HT1080 (cell line): ENCODE data around the gene ITGAV. TPM values are rescaled to one million over a fixed set of nuclear protein-coding genes. Genes with fewer than 3 reads are reported as not detected.

Experiments used
- DNase-seq: peaks from one replicate; pipeline ENCODE4 v3.0.0-alpha.2; 2015; ENCODE audit warnings: low read depth
- total RNA-seq: library from RNA; depleted of rRNA; stranded (reverse); fragments of >200 nt; shearing (Covaris generic); gene quantifications from 2 replicates; pipeline ENCODE4 v1.2.3, GENCODE V29; 2014

ITGAV gene
- total RNA-seq, 1 experiment from 2014 or later: 48.8 TPM

DNA sequence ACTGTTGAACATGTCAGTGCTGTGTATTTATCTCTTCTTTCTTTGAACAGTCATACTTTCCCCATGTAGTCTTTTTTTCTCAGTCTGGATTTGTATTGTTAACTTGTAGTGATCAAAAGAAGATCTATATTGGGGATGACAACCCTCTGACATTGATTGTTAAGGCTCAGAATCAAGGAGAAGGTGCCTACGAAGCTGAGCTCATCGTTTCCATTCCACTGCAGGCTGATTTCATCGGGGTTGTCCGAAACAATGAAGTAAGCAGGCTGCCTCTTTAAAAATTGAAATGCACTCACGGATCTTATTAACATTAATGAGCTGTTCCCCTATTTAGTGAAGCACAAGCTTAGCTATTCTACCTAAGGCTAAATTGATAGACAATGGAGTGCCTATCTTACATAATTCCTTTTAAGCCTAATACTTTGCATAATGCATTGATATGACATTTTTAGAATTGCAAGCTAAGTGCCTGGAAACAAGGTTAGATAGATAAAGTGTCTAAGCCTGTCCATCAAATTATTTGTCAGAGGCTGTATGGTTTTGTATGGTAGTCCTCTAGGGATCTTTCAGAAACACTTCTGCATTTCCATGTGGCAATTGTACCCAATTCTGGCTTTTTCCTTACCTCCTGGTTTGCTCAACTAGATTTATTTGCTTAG, 74.7 kb downstream of the ITGAV start:
- DNase-seq: no peak

DNA sequence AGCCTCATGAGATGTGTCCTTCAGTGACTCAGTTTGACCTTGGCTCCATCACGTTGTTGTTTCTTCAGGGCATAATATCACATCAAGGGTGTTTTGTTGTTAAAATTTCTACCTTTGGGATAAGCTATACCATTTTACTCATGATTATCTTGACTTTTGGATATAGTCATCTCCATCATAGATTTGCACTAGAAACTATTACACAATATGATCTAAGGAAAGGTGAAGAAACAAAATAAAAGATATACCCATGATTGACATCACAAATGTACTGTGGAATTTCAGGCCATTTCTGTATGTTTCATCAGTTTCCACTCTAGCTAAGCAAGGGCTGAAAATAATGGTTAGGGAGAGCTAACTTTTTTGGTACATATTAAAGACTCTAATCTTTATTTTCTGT, 79.3 kb downstream of the ITGAV start:
- DNase-seq: no peak

DNA sequence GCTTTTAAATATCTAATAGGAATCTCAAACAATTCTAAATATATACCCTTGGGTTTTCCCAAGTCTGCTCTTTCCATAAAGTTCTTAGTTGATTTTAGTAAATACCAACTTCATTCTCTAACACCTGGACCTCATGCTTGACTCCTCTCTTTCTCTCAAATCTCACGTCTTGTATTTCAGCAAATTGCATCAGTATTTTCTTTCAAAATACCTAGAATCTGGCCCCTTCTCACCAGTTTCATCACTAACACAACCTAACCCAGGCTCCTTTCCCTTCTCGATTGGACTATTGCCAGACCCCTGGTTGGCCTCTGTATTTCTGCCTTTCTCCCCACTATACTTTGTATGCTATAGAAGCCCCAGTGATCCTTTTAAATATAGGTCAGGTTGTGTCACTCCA, 81.0 kb downstream of the ITGAV start:
- DNase-seq: no peak

DNA sequence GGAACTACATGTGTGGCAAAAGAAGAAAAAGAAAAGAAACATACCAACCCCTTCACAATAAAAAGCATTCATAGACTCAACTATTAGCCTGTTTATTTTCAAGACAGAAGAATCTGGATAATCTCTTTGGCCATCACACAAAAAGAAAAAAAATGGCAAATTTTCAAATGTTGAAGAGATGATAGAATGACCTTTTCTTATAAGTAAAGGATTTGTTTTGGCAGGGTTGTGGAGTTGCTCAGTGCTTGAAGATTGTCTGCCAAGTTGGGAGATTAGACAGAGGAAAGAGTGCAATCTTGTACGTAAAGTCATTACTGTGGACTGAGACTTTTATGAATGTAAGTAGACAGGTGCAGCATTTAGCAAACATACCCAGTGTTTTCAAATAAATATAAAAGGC, 85.5 kb downstream of the ITGAV start:
- DNase-seq: no peak

DNA sequence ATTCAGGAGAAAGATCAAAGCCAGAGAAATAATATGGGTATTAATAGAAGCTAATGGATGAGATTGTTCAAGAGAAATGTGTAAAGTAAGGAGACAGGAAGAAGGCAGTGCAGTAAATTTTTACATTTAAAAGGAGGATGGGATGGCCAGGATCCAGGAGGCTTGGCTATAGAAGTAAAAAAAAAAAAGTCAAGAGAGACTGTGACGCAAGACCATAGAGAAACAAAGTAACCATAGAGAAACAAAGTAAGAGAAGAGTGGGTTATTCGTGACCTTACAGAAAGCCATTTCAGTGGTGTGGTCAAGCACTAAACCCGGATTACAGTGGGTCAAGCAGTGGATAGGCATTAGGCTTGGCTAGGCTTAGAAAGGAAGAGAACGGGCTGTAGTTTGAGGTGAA, 93.5 kb downstream of the ITGAV start:
- no peak for DNase-seq

DNA sequence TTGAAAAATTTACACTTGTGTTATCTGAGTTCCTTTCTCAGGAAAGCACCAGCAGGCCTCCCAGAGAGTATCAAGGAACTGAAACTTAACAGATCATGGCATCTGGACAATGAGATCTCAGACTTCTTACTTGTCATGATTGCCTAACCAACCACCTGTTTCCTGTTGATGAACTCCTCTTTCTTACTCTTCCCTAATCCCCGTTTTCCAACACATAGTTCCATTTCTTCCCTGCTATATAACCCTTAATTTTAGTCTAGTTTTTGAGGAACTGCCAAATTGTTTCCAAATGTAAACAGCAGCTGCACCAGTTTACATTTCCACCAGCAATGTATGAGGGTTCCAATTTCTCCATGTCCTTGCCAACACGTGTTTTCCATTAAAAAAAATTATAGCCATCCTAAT, 98.0 kb downstream of the ITGAV start:
- DNase-seq: peak; percentile 19

DNA sequence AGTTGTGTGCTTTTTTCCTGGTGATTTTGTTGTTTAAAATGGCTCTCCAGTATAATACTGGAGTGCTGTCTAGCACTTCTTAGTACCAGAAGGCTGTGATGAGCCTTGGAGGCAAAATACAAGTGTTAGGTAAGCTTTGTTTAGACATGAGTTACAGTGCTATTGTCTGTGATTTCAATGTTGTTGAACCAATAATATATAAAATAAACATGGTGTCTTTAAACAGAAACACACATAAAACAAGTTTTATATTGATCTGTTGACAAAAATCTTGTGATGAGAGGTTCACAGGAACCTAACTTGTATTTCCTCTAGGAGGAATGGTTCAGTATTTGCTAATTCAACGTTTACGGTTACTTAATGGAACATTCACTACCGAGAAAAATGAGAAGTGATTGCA, 99.0 kb downstream of the ITGAV start:
- DNase-seq: no peak

DNA sequence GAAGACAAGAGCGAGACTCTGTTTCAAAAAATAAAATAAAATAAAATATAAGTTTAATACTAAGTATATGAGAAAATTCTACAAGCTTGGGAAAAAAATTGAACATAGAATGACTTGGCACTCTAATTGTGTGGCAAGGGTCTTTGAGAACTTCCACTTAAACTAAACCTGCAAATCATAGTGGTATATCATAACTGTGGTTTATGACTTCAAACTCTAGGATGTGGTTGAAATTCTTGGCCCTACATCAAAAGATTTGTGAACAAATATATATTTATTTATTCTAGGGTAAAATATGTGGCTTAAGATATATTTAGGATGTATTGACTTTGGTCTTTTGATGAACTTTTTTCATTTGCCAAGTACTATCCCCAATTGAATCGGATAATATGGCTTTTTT, 100.9 kb downstream of the ITGAV start:
- DNase-seq: no peak

DNA sequence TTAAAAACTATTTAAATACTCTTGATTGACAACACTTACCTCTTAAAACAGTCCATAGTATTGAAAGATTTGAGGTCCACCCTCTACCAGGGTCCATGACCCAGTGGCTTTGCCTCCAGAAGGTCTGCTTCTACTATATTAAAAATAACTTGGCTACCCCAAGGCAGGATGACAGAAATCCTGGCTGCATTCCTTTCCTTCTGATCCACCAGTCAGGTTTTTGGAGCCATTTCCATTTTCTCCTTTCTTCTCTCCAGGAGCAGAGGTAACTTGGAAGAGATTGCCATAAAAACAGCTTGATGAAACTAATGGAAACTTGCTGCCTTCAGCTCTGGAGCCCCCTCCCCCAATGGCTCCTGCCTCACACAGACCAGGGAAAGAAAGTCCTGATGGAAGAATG, 101.4 kb downstream of the ITGAV start:
- DNase-seq: no peak

DNA sequence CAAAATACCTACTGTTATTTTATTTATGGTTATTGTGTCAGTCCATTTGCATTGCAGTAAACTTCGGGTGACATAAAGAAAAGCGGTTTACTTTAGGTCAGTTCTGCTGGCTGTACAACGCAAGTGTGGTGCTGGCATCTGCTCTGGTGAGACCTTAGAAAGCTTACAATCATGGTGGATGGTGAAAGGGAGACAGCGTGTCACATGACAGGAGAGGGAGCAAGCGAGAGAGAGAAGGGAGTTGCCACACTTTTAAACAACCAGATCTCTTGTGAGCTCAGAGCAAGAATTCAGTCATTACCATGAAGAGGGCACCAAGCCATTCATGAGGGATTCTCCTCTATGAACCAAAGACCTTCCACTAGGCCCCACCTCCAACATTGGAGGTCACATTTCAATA, 102.0 kb downstream of the ITGAV start:
- no peak for DNase-seq

DNA sequence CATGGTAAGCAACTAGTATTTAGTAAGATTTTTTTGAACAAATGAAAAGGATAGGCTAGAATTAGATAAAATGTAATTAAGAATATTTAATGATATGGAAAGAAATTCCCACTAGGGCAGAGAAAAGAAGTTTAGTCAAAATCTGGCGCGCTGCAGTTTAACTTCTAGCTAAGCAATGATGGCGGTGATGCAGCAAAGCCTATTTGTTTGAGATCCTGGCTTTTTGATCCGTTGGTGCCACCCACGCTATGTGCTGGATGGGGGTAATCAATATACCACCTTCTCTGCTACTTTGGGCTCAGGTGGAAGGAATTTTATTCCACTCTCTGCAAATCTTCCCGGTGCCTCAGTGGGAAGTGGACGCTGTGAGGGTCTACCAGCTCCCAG, 103.6 kb downstream of the ITGAV start:
- DNase-seq: no peak

DNA sequence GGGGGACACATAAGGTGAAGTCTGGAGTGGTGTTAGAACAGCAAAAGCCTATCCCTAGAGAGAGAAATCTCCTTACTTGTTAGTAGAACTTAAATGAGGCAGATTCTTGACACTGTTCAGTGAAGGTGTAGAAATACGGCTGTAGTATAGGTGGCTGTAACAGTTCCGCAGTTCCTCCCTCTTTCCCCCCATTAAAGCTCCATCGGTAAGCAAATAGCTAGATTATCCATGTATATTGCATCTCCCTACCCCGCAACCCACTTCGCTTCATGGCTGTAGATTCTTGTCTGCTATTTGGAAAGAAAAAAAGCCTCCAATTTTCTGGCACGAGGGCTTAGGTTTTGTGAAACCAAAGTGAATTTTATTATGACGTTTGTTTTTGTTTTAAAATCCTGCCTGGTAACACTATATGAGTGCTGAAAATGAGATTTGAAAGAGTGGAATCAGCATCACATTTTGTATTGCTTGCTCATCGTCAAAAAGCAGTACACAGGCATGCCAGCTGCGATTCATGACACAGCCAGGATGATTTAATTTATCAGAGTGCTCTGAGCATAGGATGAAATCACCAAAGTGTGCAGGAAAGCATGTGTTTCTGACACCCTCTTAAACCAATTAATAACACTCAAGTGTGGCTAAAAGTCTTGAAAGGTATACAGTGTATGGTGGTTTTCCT, 105.4 kb downstream of the ITGAV start:
- DNase-seq: peak; percentile 28

DNA sequence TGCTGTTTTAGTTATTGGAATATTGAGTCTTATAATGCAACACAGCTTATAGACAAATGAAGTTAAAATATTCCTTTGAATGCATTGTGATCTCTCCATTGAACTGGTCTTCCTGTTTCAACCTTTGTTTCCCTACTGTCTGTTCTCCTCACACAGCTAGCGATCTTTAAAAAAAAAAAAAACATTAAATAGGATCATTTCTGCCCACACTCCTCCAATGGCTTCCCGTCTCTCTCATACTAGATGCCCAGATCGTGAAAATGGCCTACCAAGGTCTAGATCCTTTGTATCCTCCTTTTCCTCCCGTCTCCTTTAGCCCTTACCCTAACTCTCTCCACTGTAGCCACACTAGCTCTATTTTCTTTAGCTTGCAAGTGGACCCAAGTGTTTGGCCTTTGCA, 106.4 kb downstream of the ITGAV start:
- DNase-seq: no peak

DNA sequence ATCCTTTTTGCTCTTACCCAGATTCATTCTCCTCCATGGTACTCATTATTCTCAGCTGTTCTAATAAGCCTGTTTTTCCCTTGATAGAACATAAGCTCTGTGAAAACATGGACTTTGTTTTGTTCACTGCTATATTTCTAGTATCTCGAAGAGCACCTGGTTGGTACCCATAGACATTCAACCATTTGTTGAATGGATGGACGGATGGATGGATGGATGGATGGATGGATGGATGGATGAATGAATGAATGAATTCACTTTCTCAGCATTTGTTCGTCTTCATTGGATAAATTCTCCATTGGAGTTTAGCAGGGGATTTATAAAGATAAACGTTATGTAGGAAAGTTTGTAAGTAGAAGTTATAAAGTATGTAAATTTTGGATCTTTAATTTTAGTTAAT, 106.9 kb downstream of the ITGAV start:
- no peak for DNase-seq

DNA sequence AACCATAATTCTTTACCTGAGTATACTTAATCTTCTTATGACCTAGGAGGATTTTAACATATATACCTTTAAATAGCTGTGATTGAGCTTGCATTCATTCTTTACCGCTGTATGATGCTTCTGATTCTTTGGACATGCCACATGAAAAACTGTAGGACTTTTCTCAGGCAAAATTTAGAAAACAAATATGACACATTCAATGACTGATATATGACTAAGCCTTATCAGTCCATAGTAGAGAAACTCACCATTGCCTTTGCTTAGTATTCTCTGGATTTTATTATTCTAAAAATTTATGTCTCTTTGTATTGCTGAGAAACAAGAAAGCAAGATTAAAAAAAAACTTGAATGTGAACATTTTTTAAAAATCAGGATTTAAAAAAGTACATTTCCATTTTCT, 107.7 kb downstream of the ITGAV start:
- peak; percentile 70 for DNase-seq

DNA sequence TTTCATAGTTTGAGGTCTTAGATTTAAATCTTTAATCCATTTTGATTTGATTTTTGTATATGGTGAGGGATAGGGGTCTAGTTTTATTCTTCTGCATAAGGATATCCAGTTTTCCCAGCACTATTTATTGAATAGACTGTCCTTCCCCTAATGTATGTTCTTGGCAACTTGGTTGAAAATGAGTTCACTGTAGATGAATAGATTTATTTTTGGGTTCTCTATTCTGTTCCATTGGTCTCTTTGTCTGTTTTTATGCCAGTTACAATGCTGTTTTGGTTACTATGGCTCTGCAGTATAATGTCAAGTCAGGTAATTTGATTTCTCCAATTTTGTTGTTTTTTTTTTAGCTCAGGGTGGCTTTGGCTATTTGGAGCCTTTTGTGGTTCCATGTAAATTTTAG, 109.9 kb downstream of the ITGAV start:
- no peak for DNase-seq

DNA sequence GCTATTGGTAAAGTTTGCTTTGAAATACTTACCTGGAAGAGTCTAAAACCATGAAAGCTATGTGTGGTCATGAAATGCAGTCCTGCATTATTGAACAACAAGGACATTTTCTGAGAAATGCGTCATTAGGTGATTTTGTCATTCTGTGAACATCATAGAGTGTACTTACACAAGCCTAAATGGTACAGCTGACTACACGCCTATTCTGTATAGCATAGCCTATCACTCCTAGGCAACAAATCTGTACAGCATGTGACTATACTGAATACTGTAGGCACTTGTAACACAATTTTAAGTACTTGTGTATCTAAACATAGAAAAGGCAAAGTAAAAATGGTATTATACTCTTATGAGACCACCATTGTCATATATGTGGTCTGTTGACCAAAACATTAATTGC, 112.2 kb downstream of the ITGAV start:
- DNase-seq: no peak

DNA sequence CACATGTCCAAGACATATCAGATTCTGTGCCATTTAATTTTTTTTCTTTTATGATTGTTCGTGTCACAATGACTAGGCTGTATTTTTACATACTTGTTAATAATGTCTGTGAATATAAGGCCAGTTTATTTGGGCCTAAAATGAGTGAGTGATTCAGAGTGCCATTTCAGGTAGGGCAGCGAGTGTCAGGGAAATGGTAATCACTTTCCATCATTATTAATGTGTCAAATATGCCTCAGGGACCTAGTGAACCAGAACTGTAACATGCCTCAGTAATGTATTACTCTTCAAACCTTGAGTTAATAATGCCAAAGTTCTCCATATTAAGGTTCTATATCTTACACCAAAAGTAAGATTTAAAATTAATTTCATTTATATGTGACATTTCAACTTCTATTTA, 112.6 kb downstream of the ITGAV start:
- no peak for DNase-seq

DNA sequence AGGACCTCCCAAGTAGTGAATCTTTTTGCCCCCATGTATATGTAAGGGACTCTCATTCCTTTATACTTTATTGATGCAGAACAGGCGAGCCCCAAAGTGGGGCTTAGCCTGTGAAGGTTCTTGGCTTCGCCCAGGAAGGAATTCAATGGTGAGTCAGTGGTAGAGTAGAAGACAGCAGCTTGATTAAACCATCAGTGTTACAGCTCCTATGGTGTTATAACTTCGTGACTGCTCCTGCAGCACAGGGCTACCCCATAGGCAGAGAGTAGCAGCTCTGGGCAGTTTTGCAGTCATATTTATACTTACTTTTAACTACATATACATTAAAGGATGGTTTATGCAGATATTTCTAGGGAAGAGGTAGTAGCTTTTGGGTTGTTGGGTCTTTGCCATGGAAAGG, 115.0 kb downstream of the ITGAV start:
- no peak for DNase-seq

DNA sequence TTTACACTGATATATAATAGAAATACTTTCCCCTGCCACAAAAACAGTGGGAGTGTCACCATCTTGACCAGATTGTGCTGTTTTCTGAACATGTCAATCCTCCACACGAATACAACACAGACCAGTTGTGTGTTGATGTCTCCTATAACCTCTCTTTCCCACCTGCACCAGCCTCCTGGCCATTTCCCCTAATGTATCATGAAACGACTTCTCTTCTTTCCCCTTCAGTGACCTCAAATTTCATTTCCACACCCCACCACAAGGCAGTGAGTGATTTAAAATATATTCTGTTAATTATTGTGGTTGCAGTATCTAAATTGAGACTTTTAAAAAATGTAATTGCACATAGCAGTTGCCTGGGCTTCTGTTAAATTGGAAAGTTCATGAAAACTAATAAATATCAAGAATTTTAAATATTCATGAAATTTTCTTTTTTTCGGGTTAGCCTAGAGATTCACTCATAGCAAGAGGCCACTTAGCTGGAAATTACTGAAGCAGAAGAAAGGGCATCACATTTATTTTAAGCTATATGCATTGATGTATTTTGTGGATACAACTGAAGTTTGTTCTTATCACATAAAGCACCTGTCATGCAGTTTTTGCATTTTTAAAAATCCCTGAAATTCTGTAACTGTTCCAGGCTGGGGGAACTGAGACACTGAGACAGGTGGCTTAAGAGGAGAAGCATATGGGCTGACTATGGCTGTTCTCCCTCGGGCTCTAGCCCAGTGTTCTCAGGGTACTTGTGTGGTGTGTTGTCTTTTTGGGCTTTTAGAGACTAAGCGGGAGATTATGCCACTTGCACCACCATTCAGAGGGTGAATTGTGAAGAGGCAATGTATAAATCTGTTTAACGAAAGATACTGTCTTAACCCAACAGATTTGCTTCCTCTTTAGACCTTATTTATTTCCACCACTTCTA, 119.9 kb downstream of the ITGAV start:
- DNase-seq: no peak

DNA sequence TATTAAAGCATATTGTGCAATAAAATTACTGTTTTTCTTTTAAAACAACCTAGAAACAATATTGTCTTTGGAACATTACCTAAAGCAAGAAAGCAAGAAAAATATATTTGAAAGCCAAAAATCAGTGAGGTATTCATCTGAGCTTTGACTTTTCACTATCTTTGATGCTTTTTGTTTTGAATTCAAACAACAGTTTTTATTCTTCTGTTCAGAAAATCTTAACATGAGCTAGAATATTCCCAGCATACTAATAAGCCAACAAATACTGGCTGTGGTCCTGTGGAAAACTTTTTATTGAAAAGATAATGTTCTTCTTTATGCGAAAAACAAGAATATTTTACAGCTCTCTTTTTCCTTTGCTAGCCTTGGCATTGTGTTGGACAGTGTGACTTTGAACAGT, 123.8 kb downstream of the ITGAV start:
- no peak for DNase-seq

DNA sequence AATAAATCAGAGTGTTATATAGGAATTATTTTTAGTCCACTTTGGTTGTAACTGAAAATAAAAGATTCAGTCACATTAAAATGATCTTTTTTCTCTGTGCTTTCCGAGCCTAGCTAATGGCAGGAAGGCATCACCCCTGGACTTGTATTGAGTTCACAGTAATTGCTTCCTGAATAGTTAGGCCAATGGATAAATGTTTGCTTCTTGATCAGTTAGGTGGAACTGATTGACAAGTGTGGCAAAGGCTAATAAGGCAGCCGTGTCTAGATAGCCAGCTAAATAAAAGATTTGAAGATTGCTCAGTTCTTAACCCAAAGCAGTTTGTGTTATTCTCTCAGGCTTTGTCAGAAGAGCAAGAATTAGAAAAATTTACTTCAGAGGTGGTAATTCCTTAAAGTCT, 124.8 kb downstream of the ITGAV start:
- DNase-seq: no peak

DNA sequence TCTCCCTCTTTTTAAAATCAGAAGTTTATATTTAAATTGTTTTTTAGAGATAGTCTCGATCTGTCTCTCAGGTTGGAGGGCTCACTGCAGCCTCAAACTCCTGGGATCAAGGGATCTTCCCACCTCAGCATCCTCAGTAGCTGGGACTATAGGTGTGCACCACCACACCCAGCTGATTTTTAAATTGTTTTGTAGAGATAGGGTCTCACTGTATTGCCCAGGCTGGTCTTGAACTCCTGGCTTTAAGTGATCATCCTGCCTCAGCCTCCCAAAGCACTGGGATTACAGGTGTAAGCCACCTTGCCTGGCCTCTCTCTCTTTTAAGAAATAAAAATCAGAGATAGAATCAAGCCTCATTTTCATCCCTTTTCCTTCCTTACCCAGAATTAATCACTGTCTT, 126.1 kb downstream of the ITGAV start:
- DNase-seq: no peak
